Thyroid gland (tissue), 4 donors: Measurements from ENCODE around the gene C9orf43.

Experiments used
- POLR2A ChIP-seq, 2 donors: fragments of 450-650 bp; IDR thresholded peaks; one replicate each; pipeline ENCODE4 v1.6.1; 2017; ENCODE audit warnings: antibody characterized with exemption in 2 of 2, mild to moderate bottlenecking in 2 of 2, moderate library complexity in 1 of 2
- TF ChIP-seq, protein P1 (sequence below), 6 experiments: fragments of 200-600 bp in 3 of 6; fragments of 450-650 bp in 3 of 6; sonication (generic) in 3 of 6; IDR thresholded peaks; one replicate each; pipeline ENCODE4 v1.5.1; 2016 to 2019; ENCODE audit warnings: antibody characterized with exemption in 6 of 6, mild to moderate bottlenecking in 2 of 6, inconsistent platforms in 1 of 6, moderate library complexity in 1 of 6

GRCh38 chr9:113373256-113373655 is 37.3 kb upstream of the C9orf43 start:
- TF ChIP-seq, protein P1, sequence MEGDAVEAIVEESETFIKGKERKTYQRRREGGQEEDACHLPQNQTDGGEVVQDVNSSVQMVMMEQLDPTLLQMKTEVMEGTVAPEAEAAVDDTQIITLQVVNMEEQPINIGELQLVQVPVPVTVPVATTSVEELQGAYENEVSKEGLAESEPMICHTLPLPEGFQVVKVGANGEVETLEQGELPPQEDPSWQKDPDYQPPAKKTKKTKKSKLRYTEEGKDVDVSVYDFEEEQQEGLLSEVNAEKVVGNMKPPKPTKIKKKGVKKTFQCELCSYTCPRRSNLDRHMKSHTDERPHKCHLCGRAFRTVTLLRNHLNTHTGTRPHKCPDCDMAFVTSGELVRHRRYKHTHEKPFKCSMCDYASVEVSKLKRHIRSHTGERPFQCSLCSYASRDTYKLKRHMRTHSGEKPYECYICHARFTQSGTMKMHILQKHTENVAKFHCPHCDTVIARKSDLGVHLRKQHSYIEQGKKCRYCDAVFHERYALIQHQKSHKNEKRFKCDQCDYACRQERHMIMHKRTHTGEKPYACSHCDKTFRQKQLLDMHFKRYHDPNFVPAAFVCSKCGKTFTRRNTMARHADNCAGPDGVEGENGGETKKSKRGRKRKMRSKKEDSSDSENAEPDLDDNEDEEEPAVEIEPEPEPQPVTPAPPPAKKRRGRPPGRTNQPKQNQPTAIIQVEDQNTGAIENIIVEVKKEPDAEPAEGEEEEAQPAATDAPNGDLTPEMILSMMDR (IDR thresholded peaks at IDR 0.05): no peak
- no peak for TF ChIP-seq POLR2A (IDR thresholded peaks at IDR 0.05)
